MM.1S (cell line): ENCODE results near the gene MED14.

Experiments used
- CTCF ChIP-seq: fragments of 300-600 bp; sonication (generic); IDR thresholded peaks from 2 replicates; pipeline ENCODE4 v1.5.1; 2016; ENCODE audit warnings: antibody characterized with exemption, low read length, mixed read lengths
- EZH2phosphoT487 ChIP-seq: fragments of 300-600 bp; sonication (generic); IDR thresholded peaks from 2 replicates; pipeline ENCODE4 v1.6.1; 2018; ENCODE audit warnings: antibody characterized with exemption, low read length

DNA sequence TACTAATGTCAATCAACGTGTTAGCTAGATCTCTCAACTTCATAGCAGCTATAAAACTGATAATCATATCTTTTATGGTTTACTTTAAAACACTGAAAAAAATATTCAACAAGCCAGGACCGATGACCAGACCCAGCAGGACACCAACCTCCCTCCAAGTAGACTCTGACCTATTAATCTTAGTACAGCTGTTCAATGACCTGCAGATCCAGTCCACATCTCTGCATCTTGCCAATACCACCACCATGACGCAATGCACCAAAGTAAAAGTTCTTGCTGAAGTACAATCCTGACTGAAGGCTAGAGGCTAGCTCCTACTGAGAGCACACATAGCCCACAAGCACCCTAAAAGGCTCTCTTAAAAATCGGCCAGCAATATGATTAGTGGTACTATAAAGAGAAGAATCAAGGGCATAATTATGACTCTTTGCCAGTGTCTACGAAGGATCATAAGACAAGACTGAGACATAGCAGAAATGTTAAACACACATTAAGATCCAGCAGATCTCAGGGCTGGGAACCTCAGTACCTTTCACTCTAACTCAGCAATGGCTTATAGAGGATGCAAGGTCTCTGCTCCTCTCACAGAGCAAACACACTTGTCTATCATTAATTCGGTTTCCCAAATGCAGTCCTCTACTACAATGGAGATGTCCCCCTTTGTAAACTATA, 7.6 kb downstream of the MED14 start:
- no peak for TF ChIP-seq CTCF
- TF ChIP-seq EZH2phosphoT487, result no peak
